ENCODE measurements around the gene TCF7.

DNA sequence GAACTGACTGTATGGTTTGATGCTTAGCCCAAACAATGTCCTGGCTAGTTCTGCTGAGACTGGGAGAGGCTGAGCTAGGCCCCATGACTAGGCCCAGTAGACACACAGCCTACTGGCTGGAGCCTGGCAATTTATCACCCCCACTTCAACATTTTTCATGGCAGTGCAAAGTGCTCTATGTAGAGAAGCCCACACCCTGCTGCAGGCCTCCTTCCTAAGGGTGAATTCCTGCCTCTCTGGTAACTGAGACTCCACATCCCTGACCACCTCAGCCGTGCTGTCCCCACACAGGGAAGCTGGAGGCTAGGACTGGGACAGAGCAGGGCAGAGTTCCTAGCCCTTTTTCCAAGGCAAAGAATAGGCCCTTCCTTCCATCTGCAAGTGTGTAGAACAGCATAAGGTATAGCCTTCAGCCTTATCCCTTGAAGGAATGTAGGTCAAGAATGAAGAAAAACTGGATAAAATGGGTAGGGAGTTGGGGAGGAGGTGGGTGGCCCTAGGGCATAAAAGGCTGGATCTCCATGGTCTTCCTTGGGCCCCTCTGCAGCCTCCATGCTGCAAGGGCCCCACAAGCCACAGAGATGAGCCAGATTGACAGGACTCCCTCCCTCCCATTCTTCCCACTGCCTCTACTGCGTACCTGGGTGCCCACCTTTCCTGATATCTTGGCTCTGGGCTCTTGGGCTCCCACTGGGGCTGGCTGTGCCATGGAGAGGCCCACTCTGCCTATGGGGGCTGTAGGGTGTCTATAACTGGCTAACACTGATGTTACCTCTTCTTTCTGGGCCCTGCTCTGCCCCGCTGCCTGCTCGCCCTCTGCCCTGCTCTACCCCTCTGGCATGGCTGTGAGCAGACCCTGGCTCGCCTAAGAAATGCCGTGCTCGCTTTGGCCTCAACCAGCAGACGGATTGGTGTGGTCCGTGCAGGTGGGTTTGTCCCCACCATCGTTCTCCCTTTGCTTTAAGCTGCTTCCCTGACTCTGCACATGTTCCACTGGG, 29.8 kb downstream of the TCF7 start:
- TF ChIP-seq, protein P1, sequence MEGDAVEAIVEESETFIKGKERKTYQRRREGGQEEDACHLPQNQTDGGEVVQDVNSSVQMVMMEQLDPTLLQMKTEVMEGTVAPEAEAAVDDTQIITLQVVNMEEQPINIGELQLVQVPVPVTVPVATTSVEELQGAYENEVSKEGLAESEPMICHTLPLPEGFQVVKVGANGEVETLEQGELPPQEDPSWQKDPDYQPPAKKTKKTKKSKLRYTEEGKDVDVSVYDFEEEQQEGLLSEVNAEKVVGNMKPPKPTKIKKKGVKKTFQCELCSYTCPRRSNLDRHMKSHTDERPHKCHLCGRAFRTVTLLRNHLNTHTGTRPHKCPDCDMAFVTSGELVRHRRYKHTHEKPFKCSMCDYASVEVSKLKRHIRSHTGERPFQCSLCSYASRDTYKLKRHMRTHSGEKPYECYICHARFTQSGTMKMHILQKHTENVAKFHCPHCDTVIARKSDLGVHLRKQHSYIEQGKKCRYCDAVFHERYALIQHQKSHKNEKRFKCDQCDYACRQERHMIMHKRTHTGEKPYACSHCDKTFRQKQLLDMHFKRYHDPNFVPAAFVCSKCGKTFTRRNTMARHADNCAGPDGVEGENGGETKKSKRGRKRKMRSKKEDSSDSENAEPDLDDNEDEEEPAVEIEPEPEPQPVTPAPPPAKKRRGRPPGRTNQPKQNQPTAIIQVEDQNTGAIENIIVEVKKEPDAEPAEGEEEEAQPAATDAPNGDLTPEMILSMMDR (IDR thresholded peaks at IDR 0.05), result no peak
- no peak for TF ChIP-seq ELF1 (IDR thresholded peaks at IDR 0.05)
- no peak for TF ChIP-seq JUND (IDR thresholded peaks at IDR 0.05)
- no peak for TF ChIP-seq POLR2AphosphoS5 (IDR thresholded peaks at IDR 0.05; ENCODE audit: low read depth, low read length)
- no peak for TF ChIP-seq EP300 (IDR thresholded peaks at IDR 0.05; ENCODE audit: borderline replicate concordance in 1 of 2, low read depth in 1 of 2, low read length in 1 of 2)
- TF ChIP-seq, protein P2, sequence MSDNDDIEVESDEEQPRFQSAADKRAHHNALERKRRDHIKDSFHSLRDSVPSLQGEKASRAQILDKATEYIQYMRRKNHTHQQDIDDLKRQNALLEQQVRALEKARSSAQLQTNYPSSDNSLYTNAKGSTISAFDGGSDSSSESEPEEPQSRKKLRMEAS (IDR thresholded peaks at IDR 0.05; ENCODE audit: low read depth), result no peak
- TF ChIP-seq, protein P3, sequence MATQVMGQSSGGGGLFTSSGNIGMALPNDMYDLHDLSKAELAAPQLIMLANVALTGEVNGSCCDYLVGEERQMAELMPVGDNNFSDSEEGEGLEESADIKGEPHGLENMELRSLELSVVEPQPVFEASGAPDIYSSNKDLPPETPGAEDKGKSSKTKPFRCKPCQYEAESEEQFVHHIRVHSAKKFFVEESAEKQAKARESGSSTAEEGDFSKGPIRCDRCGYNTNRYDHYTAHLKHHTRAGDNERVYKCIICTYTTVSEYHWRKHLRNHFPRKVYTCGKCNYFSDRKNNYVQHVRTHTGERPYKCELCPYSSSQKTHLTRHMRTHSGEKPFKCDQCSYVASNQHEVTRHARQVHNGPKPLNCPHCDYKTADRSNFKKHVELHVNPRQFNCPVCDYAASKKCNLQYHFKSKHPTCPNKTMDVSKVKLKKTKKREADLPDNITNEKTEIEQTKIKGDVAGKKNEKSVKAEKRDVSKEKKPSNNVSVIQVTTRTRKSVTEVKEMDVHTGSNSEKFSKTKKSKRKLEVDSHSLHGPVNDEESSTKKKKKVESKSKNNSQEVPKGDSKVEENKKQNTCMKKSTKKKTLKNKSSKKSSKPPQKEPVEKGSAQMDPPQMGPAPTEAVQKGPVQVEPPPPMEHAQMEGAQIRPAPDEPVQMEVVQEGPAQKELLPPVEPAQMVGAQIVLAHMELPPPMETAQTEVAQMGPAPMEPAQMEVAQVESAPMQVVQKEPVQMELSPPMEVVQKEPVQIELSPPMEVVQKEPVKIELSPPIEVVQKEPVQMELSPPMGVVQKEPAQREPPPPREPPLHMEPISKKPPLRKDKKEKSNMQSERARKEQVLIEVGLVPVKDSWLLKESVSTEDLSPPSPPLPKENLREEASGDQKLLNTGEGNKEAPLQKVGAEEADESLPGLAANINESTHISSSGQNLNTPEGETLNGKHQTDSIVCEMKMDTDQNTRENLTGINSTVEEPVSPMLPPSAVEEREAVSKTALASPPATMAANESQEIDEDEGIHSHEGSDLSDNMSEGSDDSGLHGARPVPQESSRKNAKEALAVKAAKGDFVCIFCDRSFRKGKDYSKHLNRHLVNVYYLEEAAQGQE (IDR thresholded peaks at IDR 0.05; ENCODE audit: low read depth, low read length), result no peak
- no peak for TF ChIP-seq CHD2 (IDR thresholded peaks at IDR 0.05; ENCODE audit: low read length, partially characterized antibody)
- no peak for TF ChIP-seq MXI1 (IDR thresholded peaks at IDR 0.05; ENCODE audit: low read depth, low read length)
- TF ChIP-seq GABPA (IDR thresholded peaks at IDR 0.05; ENCODE audit: low read depth), result no peak
- no peak for TF ChIP-seq EZH2phosphoT487 (IDR thresholded peaks at IDR 0.05; ENCODE audit: borderline replicate concordance, low read depth)
- TF ChIP-seq GATA2 (CRISPR knock-in tag; IDR thresholded peaks at IDR 0.05), result no peak
- no peak for TF ChIP-seq MEF2A (IDR thresholded peaks at IDR 0.05; ENCODE audit: borderline replicate concordance, low read depth)

Measured in SK-N-SH (cell line).